ENCODE measurements around the gene ITGB7. TPM values are rescaled to one million over a fixed set of nuclear protein-coding genes. Genes with fewer than 3 reads are reported as not detected.

ITGB7 gene
- total RNA-seq, 1 donor from 2014 or later, result not detected

- Mint-ChIP-seq H3K27ac (no peak overlapping the region), H3K4me1 (peaks cover 8% of the 10 kb centered on the region), H3K9me3 (no peaks in the 10 kb centered on the region), H3K27me3 (ENCODE audit: insufficient read depth, low read depth) (peaks cover 33% of the 10 kb centered on the region), H3K4me3 (no peak overlapping the region), H3K36me3 (peaks cover 2% of the 10 kb centered on the region)
- Histone ChIP-seq H3K4me1 (no peaks in the 10 kb centered on the region), H3K36me3 (no peaks in the 10 kb centered on the region), H3K79me2 (ENCODE audit: low read depth) (no peaks in the 10 kb centered on the region), H3K27ac (no peak overlapping the region), H3K4me2 (no peak overlapping the region), H3F3A (ENCODE audit: low read depth) (no peaks in the 10 kb centered on the region), H3K9me3 (ENCODE audit: low read depth) (no peaks in the 10 kb centered on the region), H3K9ac (no peak overlapping the region), H4K20me1 (ENCODE audit: low read depth) (no peaks in the 10 kb centered on the region), H3K4me3 (no peak overlapping the region), H2AFZ (replicated peaks) (no peak overlapping the region), H3K27me3 (peaks cover 82% of the 10 kb centered on the region)
- TF ChIP-seq EZH2phosphoT487 (IDR thresholded peaks at IDR 0.05), result no peak
- TF ChIP-seq EZH2 (IDR thresholded peaks at IDR 0.05), result no peak
- no peak for TF ChIP-seq CTCF (IDR thresholded peaks at IDR 0.05)
- DNase-seq (ENCODE audit: low spot score), result no peak
Measured at GRCh38 chr12:53196486-53196885, 10.6 kb downstream of the ITGB7 start.

GRCh38 chr12:53195516-53196420 is 11.3 kb downstream of the ITGB7 start:
- H3K36me3 ChIP-seq, result no peaks in the 10 kb centered on the region
- H3K27ac ChIP-seq, result no peak overlapping the region
- Mint-ChIP-seq H3K4me1 (peaks cover 3% of the 10 kb centered on the region), H3K9me3 (no peaks in the 10 kb centered on the region), H3K4me3 (no peak overlapping the region), H3K27me3 (ENCODE audit: insufficient read depth, low read depth) (peaks cover 33% of the 10 kb centered on the region), H3K27ac (peak overlapping the region; percentile 77), H3K36me3 (peaks cover 3% of the 10 kb centered on the region)
- H3K9me3 ChIP-seq (ENCODE audit: low read depth), result no peaks in the 10 kb centered on the region
- H3K9ac ChIP-seq, result no peak overlapping the region
- no peak for DNase-seq (ENCODE audit: low spot score)
- no peaks in the 10 kb centered on the region for H3F3A ChIP-seq (ENCODE audit: low read depth)
- no peak overlapping the region for H3K4me3 ChIP-seq
- no peak overlapping the region for H2AFZ ChIP-seq (replicated peaks)
- H3K79me2 ChIP-seq (ENCODE audit: low read depth), result no peaks in the 10 kb centered on the region
- TF ChIP-seq EZH2phosphoT487 (IDR thresholded peaks at IDR 0.05), result no peak
- no peak for TF ChIP-seq CTCF (IDR thresholded peaks at IDR 0.05)
- no peak for TF ChIP-seq EZH2 (IDR thresholded peaks at IDR 0.05)
- peaks cover 75% of the 10 kb centered on the region for H3K27me3 ChIP-seq
- no peak overlapping the region for H3K4me2 ChIP-seq
- H3K4me1 ChIP-seq, result no peaks in the 10 kb centered on the region
- peaks cover 5% of the 10 kb centered on the region for H4K20me1 ChIP-seq (ENCODE audit: low read depth)

- Mint-ChIP-seq H3K4me3 (no peak overlapping the region), H3K36me3 (peaks cover 4% of the 10 kb centered on the region), H3K27me3 (ENCODE audit: insufficient read depth, low read depth) (peaks cover 29% of the 10 kb centered on the region), H3K9me3 (no peaks in the 10 kb centered on the region), H3K27ac (no peak overlapping the region), H3K4me1 (no peaks in the 10 kb centered on the region)
- no peak overlapping the region for H3K27ac ChIP-seq
- H3K4me3 ChIP-seq, result no peak overlapping the region
- TF ChIP-seq CTCF (IDR thresholded peaks at IDR 0.05) (no peak), EZH2 (IDR thresholded peaks at IDR 0.05) (no peak), EZH2phosphoT487 (IDR thresholded peaks at IDR 0.05) (no peak)
- H3K4me1 ChIP-seq, result no peaks in the 10 kb centered on the region
- no peak overlapping the region for H2AFZ ChIP-seq (replicated peaks)
- peaks cover 12% of the 10 kb centered on the region for H4K20me1 ChIP-seq (ENCODE audit: low read depth)
- H3K9ac ChIP-seq, result no peak overlapping the region
- H3K27me3 ChIP-seq, result peaks cover 67% of the 10 kb centered on the region
- H3K79me2 ChIP-seq (ENCODE audit: low read depth), result no peaks in the 10 kb centered on the region
- H3K9me3 ChIP-seq (ENCODE audit: low read depth), result no peaks in the 10 kb centered on the region
- no peak overlapping the region for H3K4me2 ChIP-seq
- H3F3A ChIP-seq (ENCODE audit: low read depth), result no peaks in the 10 kb centered on the region
- no peaks in the 10 kb centered on the region for H3K36me3 ChIP-seq
- DNase-seq (ENCODE audit: low spot score), result no peak
Measured at GRCh38 chr12:53194973-53195372, 12.1 kb downstream of the ITGB7 start.
